K562 (cell line): ENCODE measurements around the gene HMOX1. TPM values are rescaled to one million over a fixed set of nuclear protein-coding genes. Genes with fewer than 3 reads are reported as not detected.

Experiments used
- ATF1 ChIP-seq, 2 experiments: fragments of 450-650 bp in 1 of 2; IDR thresholded peaks; 2 replicates each; pipeline ENCODE4 v1.6.1; 2016; ENCODE audit warnings: missing compliant biosample characterization in 1 of 2, missing genetic modification characterization in 1 of 2
- CHD1 ChIP-seq: fragments of 200-600 bp; sonication (generic); IDR thresholded peaks from one replicate; pipeline ENCODE4 v1.6.1; 2012; ENCODE audit warnings: mild to moderate bottlenecking, moderate library complexity, low read length, inconsistent platforms
- EHMT2 ChIP-seq: fragments of 450-650 bp; IDR thresholded peaks from 2 replicates; pipeline ENCODE4 v1.6.1; 2018; ENCODE audit warnings: antibody characterized with exemption
- HDAC3 ChIP-seq: fragments of 450-650 bp; IDR thresholded peaks from 2 replicates; pipeline ENCODE4 v1.6.1; 2018; ENCODE audit warnings: borderline replicate concordance, mild to moderate bottlenecking, moderate library complexity; ENCODE audit not compliant: partially characterized antibody
- HDGF ChIP-seq: fragments of 450-650 bp; IDR thresholded peaks from 2 replicates; pipeline ENCODE4 v1.6.1; 2016
- HEY1 ChIP-seq: fragments of 250-450 bp; sonication (Bioruptor Pico); IDR thresholded peaks from 2 replicates; pipeline ENCODE4 v1.5.0; 2020; ENCODE audit warnings: mild to moderate bottlenecking, moderate library complexity, borderline replicate concordance
- IRF2 ChIP-seq: sonication (generic); formaldehyde crosslinking; IDR thresholded peaks from 2 replicates; pipeline ENCODE4 v1.8.1; 2022; ENCODE audit warnings: mild to moderate bottlenecking, missing genetic modification reagents
- KDM1A ChIP-seq, 2 experiments: fragments of 450-650 bp; IDR thresholded peaks; 2 replicates each; pipeline ENCODE4 v1.6.1; 2016; ENCODE audit warnings: mild to moderate bottlenecking in 2 of 2
- LARP7 ChIP-seq: fragments of 450-650 bp; IDR thresholded peaks from 2 replicates; pipeline ENCODE4 v1.6.1; 2016
- LCOR ChIP-seq: sonication (generic); formaldehyde crosslinking; IDR thresholded peaks from 2 replicates; pipeline ENCODE4 v1.8.0; 2022; ENCODE audit warnings: mild to moderate bottlenecking, missing genetic modification reagents
- MAFK ChIP-seq: IDR thresholded peaks from 2 replicates; pipeline ENCODE4 v1.6.1; 2011; ENCODE audit warnings: low read length, improper control_type of control experiment
- MBD2 ChIP-seq: sonication (generic); IDR thresholded peaks from 2 replicates; pipeline ENCODE4 v1.6.1; 2016; ENCODE audit warnings: low read depth, borderline replicate concordance
- PCBP1 ChIP-seq: fragments of 200-400 bp; formaldehyde crosslinking; IDR thresholded peaks from 2 replicates; pipeline ENCODE4 v1.6.1; 2018; ENCODE audit warnings: mild to moderate bottlenecking, low read depth, low read length; ENCODE audit not compliant: poor library complexity, severe bottlenecking
- SOX6 ChIP-seq: fragments of 450-650 bp; IDR thresholded peaks from 2 replicates; pipeline ENCODE4 v1.6.1; 2014; ENCODE audit warnings: mild to moderate bottlenecking
- TBP ChIP-seq: optimal IDR thresholded peaks from 2 replicates; pipeline ENCODE3; 2011; ENCODE audit warnings: low read depth, low read length, improper control_type of control experiment
- ZBTB17 ChIP-seq: fragments of 450-650 bp; formaldehyde crosslinking; IDR thresholded peaks from 2 replicates; pipeline ENCODE4 v1.4.0; 2020; ENCODE audit warnings: mild to moderate bottlenecking
- ZBTB43 ChIP-seq: sonication (generic); formaldehyde crosslinking; IDR thresholded peaks from 2 replicates; pipeline ENCODE4 v1.8.0; 2023; ENCODE audit warnings: mild to moderate bottlenecking, missing genetic modification reagents
- ZNF436 ChIP-seq: fragments of 250-450, 450-650 bp; sonication (Bioruptor Pico); formaldehyde crosslinking; IDR thresholded peaks from 2 replicates; pipeline ENCODE4 v1.7.0; 2020; ENCODE audit warnings: mild to moderate bottlenecking
- ZNF561 ChIP-seq: fragments of 450-650 bp; formaldehyde crosslinking; conservative IDR thresholded peaks from 2 replicates; pipeline ENCODE4 v1.4.0; 2020; ENCODE audit warnings: mild to moderate bottlenecking, moderate library complexity
- ZNF586 ChIP-seq: fragments of 450-650 bp; formaldehyde crosslinking; conservative IDR thresholded peaks from 2 replicates; pipeline ENCODE4 v1.4.0; 2020; ENCODE audit warnings: mild to moderate bottlenecking, moderate library complexity
- polyA plus RNA-seq, 8 experiments: library from polyadenylated mRNA; depleted of rRNA in 4 of 8; stranded (reverse) in 5 of 8; unstranded in 3 of 8; fragments of >200 nt; fragmentation: Nextera tagmentation in 2 of 8; fragmentation: Illumina TruSeq in 1 of 8; extraction: Ambion mirVana in 2 of 8; extraction: Trizol in 1 of 8; gene quantifications; 2 replicates each; pipeline versions ENCODE4 v1.2.1 to v1.2.3, GENCODE V29; 2011 to 2014; ENCODE audit warnings: inconsistent platforms in 1 of 8, missing spikeins in 1 of 8
- total RNA-seq, 7 experiments: library from RNA; depleted of rRNA in 6 of 7; stranded (reverse); fragments of >200 nt in 6 of 7; fragmentation: Illumina TruSeq in 2 of 7; extraction: Trizol in 2 of 7; gene quantifications; 2 replicates each; pipeline versions ENCODE4 v1.2.1 to v1.2.3, GENCODE V29; 2011 to 2021; ENCODE audit warnings: low replicate concordance in 1 of 7
- TF ChIP-seq, protein P1 (sequence below): fragments of 250-450 bp; sonication (Bioruptor Pico); IDR thresholded peaks from 2 replicates; pipeline ENCODE4 v1.4.0; 2020; ENCODE audit warnings: mild to moderate bottlenecking, moderate library complexity
- TF ChIP-seq, protein P2 (sequence below): fragments of 250-450 bp; sonication (Bioruptor Pico); IDR thresholded peaks from 2 replicates; pipeline ENCODE4 v1.4.0; 2020; ENCODE audit warnings: mild to moderate bottlenecking

Gene HMOX1
- total and polyA plus RNA-seq, 9 of the 15 experiments (the other 6 are each of a cell fraction or from before 2014, with no cell fraction given) = not detected

DNA sequence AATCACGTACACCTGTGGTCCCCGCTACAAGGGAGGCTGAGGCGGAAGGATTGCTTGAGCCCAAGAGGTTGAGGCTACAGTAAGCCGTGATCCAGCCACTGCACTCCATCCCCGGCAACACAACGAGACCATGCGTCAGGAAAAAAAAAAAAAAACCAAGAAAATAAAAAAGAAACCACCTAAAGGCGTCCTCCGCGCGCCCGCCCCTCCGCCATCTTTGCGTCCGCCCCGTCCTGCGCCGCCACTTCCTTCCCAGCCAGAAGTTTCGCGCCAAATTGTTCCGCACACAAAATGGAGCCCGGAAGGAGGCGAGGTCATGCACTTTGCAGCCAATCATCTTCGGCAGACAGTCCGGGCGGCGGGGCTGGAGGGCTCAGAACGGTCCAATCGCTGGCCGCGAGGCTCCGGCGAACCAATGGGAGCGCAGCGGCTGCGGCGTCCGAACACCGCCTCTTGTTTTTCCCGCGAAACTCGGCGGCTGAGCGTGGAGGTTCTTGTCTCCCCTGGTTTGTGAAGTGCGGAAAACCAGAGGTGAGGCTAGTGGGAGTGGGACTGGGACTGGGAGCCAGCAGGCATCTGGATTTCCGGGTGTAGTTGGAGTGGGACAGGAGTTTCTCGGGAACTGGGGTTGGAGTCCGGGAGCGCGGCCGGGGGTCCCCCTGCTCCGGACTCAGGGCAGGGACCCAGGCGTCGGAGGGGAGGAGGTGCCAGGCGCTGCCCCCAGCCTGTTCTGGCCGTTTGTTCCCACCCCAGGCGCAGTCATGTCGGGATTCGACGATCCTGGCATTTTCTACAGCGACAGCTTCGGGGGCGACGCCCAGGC is 19.0 kb downstream of the HMOX1 start, which contains the start of gene MCM5 (continued):
- TF ChIP-seq, protein P1, sequence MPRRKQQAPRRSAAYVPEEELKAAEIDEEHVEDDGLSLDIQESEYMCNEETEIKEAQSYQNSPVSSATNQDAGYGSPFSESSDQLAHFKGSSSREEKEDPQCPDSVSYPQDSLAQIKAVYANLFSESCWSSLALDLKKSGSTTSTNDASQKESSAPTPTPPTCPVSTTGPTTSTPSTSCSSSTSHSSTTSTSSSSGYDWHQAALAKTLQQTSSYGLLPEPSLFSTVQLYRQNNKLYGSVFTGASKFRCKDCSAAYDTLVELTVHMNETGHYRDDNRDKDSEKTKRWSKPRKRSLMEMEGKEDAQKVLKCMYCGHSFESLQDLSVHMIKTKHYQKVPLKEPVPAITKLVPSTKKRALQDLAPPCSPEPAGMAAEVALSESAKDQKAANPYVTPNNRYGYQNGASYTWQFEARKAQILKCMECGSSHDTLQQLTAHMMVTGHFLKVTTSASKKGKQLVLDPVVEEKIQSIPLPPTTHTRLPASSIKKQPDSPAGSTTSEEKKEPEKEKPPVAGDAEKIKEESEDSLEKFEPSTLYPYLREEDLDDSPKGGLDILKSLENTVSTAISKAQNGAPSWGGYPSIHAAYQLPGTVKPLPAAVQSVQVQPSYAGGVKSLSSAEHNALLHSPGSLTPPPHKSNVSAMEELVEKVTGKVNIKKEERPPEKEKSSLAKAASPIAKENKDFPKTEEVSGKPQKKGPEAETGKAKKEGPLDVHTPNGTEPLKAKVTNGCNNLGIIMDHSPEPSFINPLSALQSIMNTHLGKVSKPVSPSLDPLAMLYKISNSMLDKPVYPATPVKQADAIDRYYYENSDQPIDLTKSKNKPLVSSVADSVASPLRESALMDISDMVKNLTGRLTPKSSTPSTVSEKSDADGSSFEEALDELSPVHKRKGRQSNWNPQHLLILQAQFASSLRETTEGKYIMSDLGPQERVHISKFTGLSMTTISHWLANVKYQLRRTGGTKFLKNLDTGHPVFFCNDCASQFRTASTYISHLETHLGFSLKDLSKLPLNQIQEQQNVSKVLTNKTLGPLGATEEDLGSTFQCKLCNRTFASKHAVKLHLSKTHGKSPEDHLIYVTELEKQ = no peak
- no peak for TF ChIP-seq EHMT2
- no peak for TF ChIP-seq HEY1 (CRISPR knock-in tag)
- TF ChIP-seq ZBTB17 (CRISPR knock-in tag) = no peak
- TF ChIP-seq ZNF436 (CRISPR knock-in tag) = no peak
- TF ChIP-seq IRF2 = no peak
- no peak for TF ChIP-seq PCBP1
- TF ChIP-seq HDGF = no peak
- no peak for TF ChIP-seq SOX6
- TF ChIP-seq, protein P2, sequence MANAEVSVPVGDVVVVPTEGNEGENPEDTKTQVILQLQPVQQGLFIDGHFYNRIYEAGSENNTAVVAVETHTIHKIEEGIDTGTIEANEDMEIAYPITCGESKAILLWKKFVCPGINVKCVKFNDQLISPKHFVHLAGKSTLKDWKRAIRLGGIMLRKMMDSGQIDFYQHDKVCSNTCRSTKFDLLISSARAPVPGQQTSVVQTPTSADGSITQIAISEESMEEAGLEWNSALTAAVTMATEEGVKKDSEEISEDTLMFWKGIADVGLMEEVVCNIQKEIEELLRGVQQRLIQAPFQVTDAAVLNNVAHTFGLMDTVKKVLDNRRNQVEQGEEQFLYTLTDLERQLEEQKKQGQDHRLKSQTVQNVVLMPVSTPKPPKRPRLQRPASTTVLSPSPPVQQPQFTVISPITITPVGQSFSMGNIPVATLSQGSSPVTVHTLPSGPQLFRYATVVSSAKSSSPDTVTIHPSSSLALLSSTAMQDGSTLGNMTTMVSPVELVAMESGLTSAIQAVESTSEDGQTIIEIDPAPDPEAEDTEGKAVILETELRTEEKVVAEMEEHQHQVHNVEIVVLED = no peak
- no peak for TF ChIP-seq ZNF561 (CRISPR knock-in tag)
- peak; percentile 83; the same call in 1 of the 2 replicates for TF ChIP-seq LARP7
- TF ChIP-seq ZNF586 (CRISPR knock-in tag) = no peak
- TF ChIP-seq MBD2 = peak; percentile 91
- no peak for TF ChIP-seq ZBTB43 (CRISPR knock-in tag)
- peak; percentile 89 for TF ChIP-seq LCOR (CRISPR knock-in tag)
- no peak for TF ChIP-seq ATF1 (CRISPR knock-in tag; IDR thresholded peaks at IDR 0.05)
- TF ChIP-seq ATF1 (tag; IDR thresholded peaks at IDR 0.05) = peak; percentile 71
- TF ChIP-seq KDM1A (IDR thresholded peaks at IDR 0.05) = no peak
- TF ChIP-seq HDAC3 = no peak
- TF ChIP-seq CHD1 = peak; percentile 79
- no peak for TF ChIP-seq MAFK
- peak; percentile 74 for TF ChIP-seq TBP
